Tibial nerve (tissue), 4 donors: ENCODE measurements around the gene RBM47.
A peak's percentile ranks its signal among the peaks of the same experiment; 100 is the strongest.

Source experiments
- CTCF ChIP-seq, 5 experiments: fragments of 200-600 bp in 3 of 5; fragments of 450-650 bp in 2 of 5; sonication (generic) in 3 of 5; IDR thresholded peaks; one replicate each; pipeline ENCODE4 v1.5.1; 2016 to 2019; ENCODE audit warnings: antibody characterized with exemption in 5 of 5, mild to moderate bottlenecking in 3 of 5, moderate library complexity in 2 of 5
- EP300 ChIP-seq, 2 donors: sonication (generic); formaldehyde crosslinking; IDR thresholded peaks; one replicate each; pipeline ENCODE4 v1.6.1; 2017; ENCODE audit warnings: antibody characterized with exemption in 2 of 2, mild to moderate bottlenecking in 1 of 2
- POLR2A ChIP-seq, 2 donors: fragments of 450-650 bp; IDR thresholded peaks; one replicate each; pipeline ENCODE4 v1.6.1; 2017; ENCODE audit warnings: antibody characterized with exemption in 2 of 2, mild to moderate bottlenecking in 2 of 2, moderate library complexity in 2 of 2

DNA sequence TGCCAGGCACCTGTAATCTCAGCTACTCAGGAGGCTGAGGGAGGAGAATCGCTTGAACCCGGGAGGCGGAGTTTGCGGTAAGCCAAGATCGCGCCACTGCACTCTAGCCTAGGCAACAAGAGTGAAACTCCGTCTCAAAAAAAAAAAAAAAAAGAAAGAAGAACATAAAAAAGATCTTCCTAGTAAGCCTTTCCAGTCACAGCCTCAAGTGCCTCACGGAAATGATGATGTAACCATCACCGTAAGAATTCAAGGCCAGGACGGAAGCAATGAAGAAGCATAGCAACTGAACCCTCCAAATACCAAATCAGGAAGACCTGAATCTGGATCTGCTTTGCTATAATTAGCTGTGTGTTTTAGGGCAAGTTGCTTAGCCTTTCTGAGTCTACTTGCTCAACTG, 28.8 kb downstream of the RBM47 start:
- TF ChIP-seq CTCF (IDR thresholded peaks at IDR 0.05) (no peak), POLR2A (IDR thresholded peaks at IDR 0.05) (no peak), EP300 (IDR thresholded peaks at IDR 0.05) (peak in 1 of 2 donors; percentile 58)
